GM23248 (cell line): Measurements from ENCODE around the gene CSAG2. TPM values are rescaled to one million over a fixed set of nuclear protein-coding genes. Genes with fewer than 3 reads are reported as not detected.
"Not testable (repeated sequence)": the region's sequence is repeated elsewhere in the genome, so short reads cannot be mapped to it uniquely, and the experiment has no call there.

Source experiments
- DNase-seq: peaks from one replicate; pipeline ENCODE4 v3.0.0-alpha.2; 2015
- H2AFZ ChIP-seq: fragments of 200-600 bp; sonication (generic); 2 replicates; pipeline ENCODE4 v1.6.1; 2016; ENCODE audit warnings: antibody characterized with exemption
- H3F3A ChIP-seq: fragments of 200-600 bp; sonication (generic); 2 replicates; pipeline ENCODE4 v1.6.1; 2016; ENCODE audit warnings: mild to moderate bottlenecking, antibody characterized with exemption, mixed run types; ENCODE audit not compliant: insufficient read depth
- H3K27ac ChIP-seq: fragments of 200-600 bp; sonication (generic); 2 replicates; pipeline ENCODE4 v1.5.1; 2016; ENCODE audit warnings: mild to moderate bottlenecking
- H3K27me3 ChIP-seq: fragments of 200-600 bp; sonication (generic); replicated peaks from 2 replicates; pipeline ENCODE4 v1.6.1; 2016; ENCODE audit warnings: mild to moderate bottlenecking; ENCODE audit not compliant: insufficient read depth
- H3K36me3 ChIP-seq: fragments of 200-600 bp; sonication (generic); 2 replicates; pipeline ENCODE4 v1.6.1; 2016; ENCODE audit warnings: low read depth, mild to moderate bottlenecking
- H3K4me1 ChIP-seq: fragments of 200-600 bp; sonication (generic); 2 replicates; pipeline ENCODE4 v1.6.1; 2016; ENCODE audit warnings: mild to moderate bottlenecking; ENCODE audit not compliant: insufficient read depth
- H3K4me2 ChIP-seq: fragments of 200-600 bp; sonication (generic); one replicate; pipeline ENCODE4 v1.6.1; 2016; ENCODE audit warnings: mild to moderate bottlenecking; ENCODE audit not compliant: unreplicated experiment
- H3K4me3 ChIP-seq: fragments of 200-600 bp; sonication (generic); 2 replicates; pipeline ENCODE4 v1.5.1; 2016; ENCODE audit warnings: mild to moderate bottlenecking
- H3K79me2 ChIP-seq: fragments of 200-600 bp; sonication (generic); 2 replicates; pipeline ENCODE4 v1.6.1; 2016; ENCODE audit warnings: mild to moderate bottlenecking; ENCODE audit not compliant: insufficient read depth
- H3K9ac ChIP-seq: fragments of 200-600 bp; sonication (generic); 2 replicates; pipeline ENCODE4 v1.6.1; 2016; ENCODE audit warnings: mild to moderate bottlenecking
- H3K9me2 ChIP-seq: fragments of 200-600 bp; sonication (generic); 2 replicates; pipeline ENCODE4 v1.6.1; 2016; ENCODE audit warnings: mixed run types, mild to moderate bottlenecking, moderate library complexity; ENCODE audit not compliant: insufficient read depth
- H3K9me3 ChIP-seq: fragments of 200-600 bp; sonication (generic); one replicate; pipeline ENCODE4 v1.6.1; 2017; ENCODE audit warnings: low read depth
- H4K20me1 ChIP-seq: fragments of 200-600 bp; sonication (generic); 2 replicates; pipeline ENCODE4 v1.6.0; 2016; ENCODE audit not compliant: insufficient read depth
- EZH2 ChIP-seq: fragments of 200-600 bp; sonication (generic); IDR thresholded peaks from 2 replicates; pipeline ENCODE4 v1.6.1; 2018; ENCODE audit warnings: antibody characterized with exemption, mild to moderate bottlenecking; ENCODE audit not compliant: insufficient read depth, poor library complexity, severe bottlenecking
- EZH2phosphoT487 ChIP-seq: fragments of 200-600 bp; sonication (generic); IDR thresholded peaks from 2 replicates; pipeline ENCODE4 v1.6.1; 2018; ENCODE audit warnings: antibody characterized with exemption, moderate library complexity, mild to moderate bottlenecking, low read depth; ENCODE audit not compliant: insufficient read depth
- WGBS, 2 experiments: methylation state at CpG; one replicate each; pipeline ENCODE4 v1.1.6; 2015 to 2017; ENCODE audit warnings: low lambda C conversion rate in 2 of 2, low coverage in 1 of 2; ENCODE audit errors: missing lambda C conversion rate in 2 of 2; 5-methylcytosine and 5-hydroxymethylcytosine counted together
- in situ Hi-C: fragments of 300-500 bp; cut with MboI; formaldehyde crosslinking; loops from 2 replicates; pipeline ENCODE4 v1.15.0; 2020
- polyA plus RNA-seq: library from polyadenylated mRNA; unstranded; fragments of >200 nt; fragmentation: Nextera tagmentation; extraction: Ambion mirVana; gene quantifications from 2 replicates; pipeline ENCODE4 v1.2.1, GENCODE V29; 2016
- total RNA-seq: library from RNA; depleted of rRNA; stranded (reverse); fragments of >200 nt; shearing (Covaris generic); gene quantifications from 2 replicates; pipeline ENCODE4 v1.2.3, GENCODE V29; 2014; rRNA removed

CSAG2 gene
- total and polyA plus RNA-seq, 2 experiments from 2014 or later = not detected

GRCh38 chrX:152681012-152681411 lies 28.1 kb downstream of the CSAG2 start:
- no CpG with 5 or more reads among the region's 3 CpGs for WGBS, 2 experiments
- H3K36me3 ChIP-seq, DNase-seq, H3K4me2 ChIP-seq, H3K79me2 ChIP-seq, H3K9me2 ChIP-seq, H4K20me1 ChIP-seq, H3K9ac ChIP-seq, H3K4me1 ChIP-seq, H3F3A ChIP-seq, in situ Hi-C loops, H2AFZ ChIP-seq, H3K9me3 ChIP-seq, H3K4me3 ChIP-seq, H3K27ac ChIP-seq, H3K27me3 ChIP-seq: not testable (repeated sequence)

DNA sequence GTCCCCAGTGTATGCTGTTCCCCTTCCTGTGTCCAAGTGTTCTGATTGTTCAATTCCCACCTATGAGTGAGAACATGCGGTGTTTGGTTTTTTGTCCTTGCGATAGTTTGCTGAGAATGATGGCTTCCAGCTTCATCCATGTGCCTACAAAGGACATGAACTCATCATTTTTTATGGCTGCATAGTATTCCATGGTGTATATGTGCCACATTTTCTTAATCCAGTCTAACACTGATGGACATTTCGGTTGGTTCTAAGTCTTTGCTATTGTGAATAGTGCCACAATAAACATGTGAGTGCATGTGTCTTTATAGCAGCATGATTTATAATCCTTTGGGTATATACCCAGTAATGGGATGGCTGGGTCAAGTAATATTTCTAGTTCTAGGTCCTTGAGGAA lies 34.4 kb downstream of the CSAG2 start:
- H3K27me3 ChIP-seq, H3F3A ChIP-seq, H3K4me3 ChIP-seq, H3K4me2 ChIP-seq, DNase-seq, H3K27ac ChIP-seq, H3K79me2 ChIP-seq, H3K9me3 ChIP-seq, H4K20me1 ChIP-seq, H3K9me2 ChIP-seq, H3K36me3 ChIP-seq, in situ Hi-C loops, H2AFZ ChIP-seq, H3K9ac ChIP-seq, H3K4me1 ChIP-seq: not testable (repeated sequence)
- 40 to 67% methylated on average over 3 of the region's 3 CpGs for WGBS, 2 experiments

GRCh38 chrX:152674135-152674534 lies 34.9 kb downstream of the CSAG2 start:
- Histone ChIP-seq H3K9me3 (no peaks in the 10 kb centered on the region), H3K4me1 (no peaks in the 10 kb centered on the region), H3K27ac (no peak overlapping the region), H3K4me3 (no peak overlapping the region), H3F3A (no peaks in the 10 kb centered on the region), H3K4me2 (no peak overlapping the region), H3K9ac (no peak overlapping the region), H4K20me1 (no peaks in the 10 kb centered on the region), H3K9me2 (no peaks in the 10 kb centered on the region), H3K36me3 (no peaks in the 10 kb centered on the region), H3K27me3 (no peaks in the 10 kb centered on the region), H2AFZ (no peak overlapping the region), H3K79me2 (no peaks in the 10 kb centered on the region)
- TF ChIP-seq EZH2 (no peak), EZH2phosphoT487 (no peak)
- in situ Hi-C loops = no loop called here
- WGBS, 2 experiments = 19 to 26% methylated on average over 2 of the region's 2 CpGs
- no peak for DNase-seq

DNA sequence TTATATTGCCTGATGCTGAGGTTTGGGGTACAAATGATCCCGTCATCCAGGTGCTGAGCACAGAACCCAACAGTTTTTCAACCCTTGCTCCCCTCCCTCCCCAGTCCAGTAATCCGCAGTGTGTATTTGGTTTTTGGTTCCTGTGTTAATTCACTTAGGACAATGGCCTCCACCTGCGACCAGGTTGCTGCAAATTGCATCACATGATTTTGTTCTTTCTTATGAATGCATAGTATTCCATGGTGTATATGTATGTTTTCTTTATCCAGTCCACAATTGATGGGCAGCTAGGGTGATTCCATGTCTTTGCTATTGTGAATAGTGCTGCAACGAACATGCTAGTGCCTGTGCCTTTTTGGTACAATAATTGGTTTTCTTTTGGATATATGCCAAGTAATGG lies 46.0 kb downstream of the CSAG2 start:
- no peaks in the 10 kb centered on the region for H3K79me2 ChIP-seq
- no peak overlapping the region for H2AFZ ChIP-seq
- no peak overlapping the region for H3K4me2 ChIP-seq
- H3K9me3 ChIP-seq = no peaks in the 10 kb centered on the region
- WGBS, 2 experiments = 22 to 25% methylated on average over 3 to 4 of the region's 4 CpGs
- H3K27ac ChIP-seq = no peak overlapping the region
- in situ Hi-C loops = no loop called here
- H3K9ac ChIP-seq = no peak overlapping the region
- no peak overlapping the region for H3K4me3 ChIP-seq
- no peaks in the 10 kb centered on the region for H3K9me2 ChIP-seq
- H3K36me3 ChIP-seq = no peaks in the 10 kb centered on the region
- H3F3A ChIP-seq = no peaks in the 10 kb centered on the region
- H4K20me1 ChIP-seq = no peaks in the 10 kb centered on the region
- TF ChIP-seq EZH2 = no peak
- no peak for TF ChIP-seq EZH2phosphoT487
- H3K4me1 ChIP-seq = no peaks in the 10 kb centered on the region
- no peak for DNase-seq
- H3K27me3 ChIP-seq = no peaks in the 10 kb centered on the region

DNA sequence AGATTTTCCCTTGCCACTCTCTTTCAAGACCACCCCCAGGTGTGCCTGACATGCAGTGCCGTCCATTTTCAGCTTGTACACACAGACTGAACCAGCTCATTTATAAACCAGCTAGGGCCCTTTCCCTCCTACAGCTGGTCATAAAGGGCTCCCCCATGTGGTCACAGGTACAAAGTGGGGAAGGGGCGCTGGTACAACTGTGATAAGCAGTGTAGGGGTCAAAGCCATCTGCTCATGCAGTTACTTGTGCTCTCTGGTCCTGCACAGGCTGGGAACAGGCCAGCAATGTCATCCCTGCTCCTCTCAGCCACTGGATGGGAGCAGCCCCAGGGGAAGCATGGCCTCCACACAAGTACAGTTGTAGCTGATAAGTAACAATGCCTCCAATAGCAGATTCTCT lies 50.8 kb downstream of the CSAG2 start:
- H3K36me3 ChIP-seq = no peaks in the 10 kb centered on the region
- no peak overlapping the region for H3K4me3 ChIP-seq
- TF ChIP-seq EZH2 (no peak), EZH2phosphoT487 (no peak)
- no peaks in the 10 kb centered on the region for H3K79me2 ChIP-seq
- H3K27ac ChIP-seq = no peak overlapping the region
- in situ Hi-C loops = no loop called here
- H3F3A ChIP-seq = no peaks in the 10 kb centered on the region
- WGBS, 2 experiments = 0% methylated on average over 2 of the region's 2 CpGs
- H3K9ac ChIP-seq = no peak overlapping the region
- H3K27me3 ChIP-seq = no peaks in the 10 kb centered on the region
- no peaks in the 10 kb centered on the region for H4K20me1 ChIP-seq
- no peaks in the 10 kb centered on the region for H3K9me3 ChIP-seq
- H3K4me2 ChIP-seq = no peak overlapping the region
- DNase-seq = no peak
- no peaks in the 10 kb centered on the region for H3K4me1 ChIP-seq
- no peak overlapping the region for H2AFZ ChIP-seq
- H3K9me2 ChIP-seq = no peaks in the 10 kb centered on the region

Other genes with a start within 250 kb of the CSAG2 start
- gene GABRQ, start 71.4 kb downstream of the CSAG2 start, total RNA-seq = not detected in 2 replicates
- gene GABRQ, start 71.4 kb downstream of the CSAG2 start, polyA plus RNA-seq = not detected in 2 replicates
- gene MAGEA3, start 10.5 kb downstream of the CSAG2 start, total RNA-seq = not detected in 2 replicates
- gene MAGEA3, start 10.5 kb downstream of the CSAG2 start, polyA plus RNA-seq = not detected in 2 replicates
- not detected in 2 replicates for gene MAGEA2B, start 5.4 kb upstream of the CSAG2 start, total RNA-seq
- not detected in 2 replicates for gene MAGEA2B, start 5.4 kb upstream of the CSAG2 start, polyA plus RNA-seq
- not detected in 2 replicates for gene CSAG1, start 24.4 kb upstream of the CSAG2 start, total RNA-seq
- 0.24 TPM in 1 of 2 replicates, not detected in the other for gene CSAG1, start 24.4 kb upstream of the CSAG2 start, polyA plus RNA-seq
- gene MAGEA12, start 24.5 kb upstream of the CSAG2 start, total RNA-seq = 0.54 TPM in 1 of 2 replicates, not detected in the other
- 0.18 and 0.27 TPM in 2 replicates for gene MAGEA12, start 24.5 kb upstream of the CSAG2 start, polyA plus RNA-seq
- gene MAGEA2, start 44.6 kb upstream of the CSAG2 start, total RNA-seq = not detected in 2 replicates
- not detected in 2 replicates for gene MAGEA2, start 44.6 kb upstream of the CSAG2 start, polyA plus RNA-seq
- gene CSAG3, start 49.9 kb upstream of the CSAG2 start, total RNA-seq = not detected in 2 replicates
- gene CSAG3, start 49.9 kb upstream of the CSAG2 start, polyA plus RNA-seq = not detected in 2 replicates
- gene MAGEA6, start 60.4 kb upstream of the CSAG2 start, total RNA-seq = not detected in 2 replicates
- not detected in 2 replicates for gene MAGEA6, start 60.4 kb upstream of the CSAG2 start, polyA plus RNA-seq
- gene CETN2, start 121.5 kb upstream of the CSAG2 start, total RNA-seq = 51.7 and 73.7 TPM in 2 replicates
- 72.0 and 74.5 TPM in 2 replicates for gene CETN2, start 121.5 kb upstream of the CSAG2 start, polyA plus RNA-seq
- 8.3 and 11.2 TPM in 2 replicates for gene NSDHL, start 121.8 kb upstream of the CSAG2 start, total RNA-seq
- gene NSDHL, start 121.8 kb upstream of the CSAG2 start, polyA plus RNA-seq = 24.0 and 25.2 TPM in 2 replicates
- 4.5 and 7.2 TPM in 2 replicates for gene ZNF185, start 188.8 kb upstream of the CSAG2 start, total RNA-seq
- 3.7 and 4.0 TPM in 2 replicates for gene ZNF185, start 188.8 kb upstream of the CSAG2 start, polyA plus RNA-seq